Measurements from ENCODE around the gene ANTKMT. TPM values are rescaled to one million over a fixed set of nuclear protein-coding genes. Genes with fewer than 3 reads are reported as not detected.
A peak's percentile ranks its signal among the peaks of the same experiment; 100 is the strongest.

ANTKMT gene
- total RNA-seq (2014; rRNA removed; shearing (Covaris generic); ENCODE audit: low replicate concordance): 19.8 and 53.3 TPM in 2 replicates

GRCh38 chr16:720990-721764 lies at the start of gene ANTKMT:
Gene ANTKMT (plus strand): TSS chr16:721146. CDS start chr16:721275, 129 bp downstream.
- Histone ChIP-seq H3K4me2 (ENCODE audit: low read depth, low read length, poor library complexity, severe bottlenecking) (peak within 1 kb of the TSS; percentile 88), H3K9me3 (ENCODE audit: low read length) (no peaks in the 10 kb centered on the region), H3K36me3 (ENCODE audit: insufficient read depth, low read length) (0 out of 2 replicates have a peak, but pooled peaks cover 2% of the 10 kb centered on the region), H3K79me2 (ENCODE audit: low read length) (peaks cover 15% of the 10 kb centered on the region; the same call in 1 of the 2 replicates), H3K9me2 (replicated peaks; ENCODE audit: insufficient read depth, low read length) (no peaks in the 10 kb centered on the region), H3K4me3 (ENCODE audit: low read length) (peak within 1 kb of the TSS; percentile 97), H3K9ac (ENCODE audit: low read length) (peak within 1 kb of the TSS; percentile 99), H3K4me1 (ENCODE audit: low read length) (peaks cover 87% of the 10 kb centered on the region), H2AFZ (ENCODE audit: low read length) (no peak within 1 kb of the TSS; the same call in 1 of the 2 replicates), H3K27ac (ENCODE audit: low read length) (peak within 1 kb of the TSS; percentile 91), H4K20me1 (ENCODE audit: insufficient read depth, low read depth, low read length) (peaks cover 25% of the 10 kb centered on the region), H3K27me3 (ENCODE audit: low read length) (no peaks in the 10 kb centered on the region)
- DNase-seq: peak; percentile 97

DNA sequence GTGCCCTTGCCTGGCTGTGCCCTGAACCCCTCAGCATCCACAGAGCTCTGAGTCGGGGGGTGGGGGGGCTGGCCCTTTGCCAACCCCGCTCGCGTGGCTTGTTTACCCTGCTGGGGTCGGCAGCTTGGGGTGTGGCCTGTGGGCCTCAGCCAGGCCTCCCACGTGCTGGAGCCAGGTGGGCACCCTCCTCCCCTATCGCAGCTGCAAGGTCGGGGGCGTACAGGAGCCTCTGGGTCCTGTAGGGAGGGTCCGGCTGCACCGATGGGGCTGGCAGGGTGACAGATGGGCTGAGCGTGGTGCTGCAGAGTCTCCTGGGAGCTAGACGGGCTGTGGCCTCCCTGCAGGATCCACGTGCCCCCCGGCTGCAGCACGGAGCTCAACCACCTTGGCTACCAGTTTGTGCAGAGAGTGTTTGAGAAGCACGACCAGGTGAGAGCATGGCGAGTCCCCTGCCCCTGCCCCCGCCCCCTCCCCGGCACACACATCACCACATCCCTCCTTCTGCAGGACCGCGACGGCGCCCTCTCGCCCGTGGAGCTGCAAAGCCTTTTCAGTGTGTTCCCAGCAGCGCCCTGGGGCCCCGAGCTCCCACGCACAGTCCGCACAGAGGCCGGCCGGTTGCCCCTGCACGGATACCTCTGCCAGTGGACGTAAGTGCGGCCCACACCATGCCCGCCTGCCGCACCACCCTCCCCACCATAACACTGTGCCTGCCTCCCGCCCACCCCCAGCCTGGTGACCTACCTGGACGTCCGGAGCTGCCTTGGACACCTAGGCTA lies 49.4 kb upstream of the ANTKMT start:
- no peak overlapping the region for H2AFZ ChIP-seq (ENCODE audit: low read length)
- no peaks in the 10 kb centered on the region for H3K9me3 ChIP-seq (ENCODE audit: low read length)
- peaks cover 24% of the 10 kb centered on the region for H3K79me2 ChIP-seq (ENCODE audit: low read length)
- H3K9me2 ChIP-seq (replicated peaks; ENCODE audit: insufficient read depth, low read length): no peaks in the 10 kb centered on the region
- H3K27me3 ChIP-seq (ENCODE audit: low read length): no peaks in the 10 kb centered on the region
- no peak overlapping the region for H3K27ac ChIP-seq (ENCODE audit: low read length)
- no peak overlapping the region for H3K9ac ChIP-seq (ENCODE audit: low read length)
- H3K36me3 ChIP-seq (ENCODE audit: insufficient read depth, low read length): peaks cover 10% of the 10 kb centered on the region
- peaks cover 20% of the 10 kb centered on the region for H4K20me1 ChIP-seq (ENCODE audit: insufficient read depth, low read depth, low read length)
- DNase-seq: no peak
- no peak overlapping the region for H3K4me3 ChIP-seq (ENCODE audit: low read length)
- H3K4me1 ChIP-seq (ENCODE audit: low read length): peaks cover 8% of the 10 kb centered on the region
- H3K4me2 ChIP-seq (ENCODE audit: low read depth, low read length, poor library complexity, severe bottlenecking): no peak overlapping the region

DNA sequence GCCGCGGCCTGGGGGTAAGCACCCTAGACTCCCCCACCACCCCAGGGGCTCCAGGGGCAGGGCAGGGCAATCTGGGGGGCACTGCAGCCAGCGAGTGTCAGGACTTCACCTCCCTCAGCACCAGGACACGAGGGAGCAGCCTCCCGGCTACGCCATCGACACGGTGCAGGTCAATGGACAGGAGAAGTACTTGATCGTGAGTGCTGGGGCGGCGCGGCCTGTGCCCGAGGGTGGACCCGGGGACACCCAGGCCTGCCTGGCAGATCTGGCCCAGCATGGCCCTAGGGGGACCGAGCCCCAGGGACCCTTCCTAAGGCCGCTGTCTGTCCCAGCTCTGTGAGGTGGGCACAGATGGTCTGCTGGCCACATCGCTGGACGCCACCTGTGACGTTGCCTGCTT lies 48.6 kb upstream of the ANTKMT start:
- H3K27me3 ChIP-seq (ENCODE audit: low read length): no peaks in the 10 kb centered on the region
- H3K36me3 ChIP-seq (ENCODE audit: insufficient read depth, low read length): peaks cover 10% of the 10 kb centered on the region
- no peak for DNase-seq
- H4K20me1 ChIP-seq (ENCODE audit: insufficient read depth, low read depth, low read length): peaks cover 22% of the 10 kb centered on the region
- no peaks in the 10 kb centered on the region for H3K9me2 ChIP-seq (replicated peaks; ENCODE audit: insufficient read depth, low read length)
- peaks cover 8% of the 10 kb centered on the region for H3K4me1 ChIP-seq (ENCODE audit: low read length)
- H3K9me3 ChIP-seq (ENCODE audit: low read length): no peaks in the 10 kb centered on the region
- no peak overlapping the region for H3K4me3 ChIP-seq (ENCODE audit: low read length)
- peaks cover 24% of the 10 kb centered on the region for H3K79me2 ChIP-seq (ENCODE audit: low read length)
- H2AFZ ChIP-seq (ENCODE audit: low read length): no peak overlapping the region
- H3K4me2 ChIP-seq (ENCODE audit: low read depth, low read length, poor library complexity, severe bottlenecking): no peak overlapping the region
- H3K9ac ChIP-seq (ENCODE audit: low read length): no peak overlapping the region
- H3K27ac ChIP-seq (ENCODE audit: low read length): no peak overlapping the region

DNA sequence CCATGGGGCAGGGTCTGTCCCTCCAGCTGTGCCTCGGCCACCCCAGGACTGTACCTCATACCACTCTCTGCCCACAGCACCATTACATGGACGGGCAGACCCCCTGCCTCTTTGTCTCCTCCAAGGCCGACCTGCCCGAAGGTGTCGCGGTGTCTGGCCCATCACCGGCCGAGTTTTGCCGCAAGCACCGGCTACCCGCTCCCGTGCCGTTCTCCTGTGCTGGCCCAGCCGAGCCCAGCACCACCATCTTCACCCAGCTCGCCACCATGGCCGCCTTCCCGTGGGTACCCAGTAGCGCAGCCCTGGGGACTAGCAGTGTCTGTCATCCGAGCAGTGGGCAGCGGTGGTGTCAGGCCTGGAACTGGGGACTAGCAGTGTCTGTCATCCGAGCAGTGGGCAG lies 48.1 kb upstream of the ANTKMT start:
- H3K9ac ChIP-seq (ENCODE audit: low read length): no peak overlapping the region
- H3K4me2 ChIP-seq (ENCODE audit: low read depth, low read length, poor library complexity, severe bottlenecking): no peak overlapping the region
- H3K4me3 ChIP-seq (ENCODE audit: low read length): no peak overlapping the region
- peaks cover 10% of the 10 kb centered on the region for H3K36me3 ChIP-seq (ENCODE audit: insufficient read depth, low read length)
- peaks cover 24% of the 10 kb centered on the region for H3K79me2 ChIP-seq (ENCODE audit: low read length)
- no peaks in the 10 kb centered on the region for H3K9me3 ChIP-seq (ENCODE audit: low read length)
- peaks cover 22% of the 10 kb centered on the region for H4K20me1 ChIP-seq (ENCODE audit: insufficient read depth, low read depth, low read length)
- H3K4me1 ChIP-seq (ENCODE audit: low read length): peaks cover 8% of the 10 kb centered on the region
- no peaks in the 10 kb centered on the region for H3K27me3 ChIP-seq (ENCODE audit: low read length)
- H2AFZ ChIP-seq (ENCODE audit: low read length): no peak overlapping the region
- no peak overlapping the region for H3K27ac ChIP-seq (ENCODE audit: low read length)
- H3K9me2 ChIP-seq (replicated peaks; ENCODE audit: insufficient read depth, low read length): no peaks in the 10 kb centered on the region
- DNase-seq: no peak

DNA sequence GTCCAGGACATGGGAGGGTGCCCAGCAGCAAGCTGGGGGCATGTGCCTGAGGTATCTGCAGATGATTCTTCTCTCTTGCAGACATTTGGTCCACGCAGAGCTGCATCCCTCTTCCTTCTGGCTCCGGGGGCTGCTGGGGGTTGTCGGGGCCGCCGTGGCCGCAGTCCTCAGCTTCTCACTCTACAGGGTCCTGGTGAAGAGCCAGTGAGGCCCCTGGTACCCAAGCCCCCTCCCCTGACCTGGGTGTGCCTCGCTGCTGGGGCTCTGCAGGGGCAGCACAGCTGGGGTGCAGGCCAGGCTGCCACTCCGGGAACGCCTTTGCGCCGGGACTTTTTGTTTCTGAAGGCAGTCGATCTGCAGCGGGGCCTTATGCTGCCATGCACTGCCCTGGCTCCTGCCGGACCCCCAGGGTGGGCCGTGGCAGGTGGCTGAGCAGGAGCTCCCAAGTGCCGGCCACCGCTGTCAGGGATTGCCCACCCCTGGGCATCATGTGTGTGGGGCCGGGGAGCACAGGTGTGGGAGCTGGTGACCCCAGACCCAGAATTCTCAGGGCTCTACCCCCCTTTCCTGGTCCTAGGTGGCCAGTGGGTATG lies 47.5 kb upstream of the ANTKMT start:
- Histone ChIP-seq H3K79me2 (ENCODE audit: low read length) (peaks cover 18% of the 10 kb centered on the region), H4K20me1 (ENCODE audit: insufficient read depth, low read depth, low read length) (peaks cover 19% of the 10 kb centered on the region), H3K27me3 (ENCODE audit: low read length) (no peaks in the 10 kb centered on the region), H3K9me3 (ENCODE audit: low read length) (no peaks in the 10 kb centered on the region), H3K9ac (ENCODE audit: low read length) (no peak overlapping the region), H3K4me1 (ENCODE audit: low read length) (peaks cover 8% of the 10 kb centered on the region), H3K36me3 (ENCODE audit: insufficient read depth, low read length) (peaks cover 10% of the 10 kb centered on the region), H3K4me3 (ENCODE audit: low read length) (no peak overlapping the region), H3K4me2 (ENCODE audit: low read depth, low read length, poor library complexity, severe bottlenecking) (no peak overlapping the region), H3K9me2 (replicated peaks; ENCODE audit: insufficient read depth, low read length) (no peaks in the 10 kb centered on the region), H2AFZ (ENCODE audit: low read length) (no peak overlapping the region), H3K27ac (ENCODE audit: low read length) (no peak overlapping the region)
- DNase-seq: no peak

DNA sequence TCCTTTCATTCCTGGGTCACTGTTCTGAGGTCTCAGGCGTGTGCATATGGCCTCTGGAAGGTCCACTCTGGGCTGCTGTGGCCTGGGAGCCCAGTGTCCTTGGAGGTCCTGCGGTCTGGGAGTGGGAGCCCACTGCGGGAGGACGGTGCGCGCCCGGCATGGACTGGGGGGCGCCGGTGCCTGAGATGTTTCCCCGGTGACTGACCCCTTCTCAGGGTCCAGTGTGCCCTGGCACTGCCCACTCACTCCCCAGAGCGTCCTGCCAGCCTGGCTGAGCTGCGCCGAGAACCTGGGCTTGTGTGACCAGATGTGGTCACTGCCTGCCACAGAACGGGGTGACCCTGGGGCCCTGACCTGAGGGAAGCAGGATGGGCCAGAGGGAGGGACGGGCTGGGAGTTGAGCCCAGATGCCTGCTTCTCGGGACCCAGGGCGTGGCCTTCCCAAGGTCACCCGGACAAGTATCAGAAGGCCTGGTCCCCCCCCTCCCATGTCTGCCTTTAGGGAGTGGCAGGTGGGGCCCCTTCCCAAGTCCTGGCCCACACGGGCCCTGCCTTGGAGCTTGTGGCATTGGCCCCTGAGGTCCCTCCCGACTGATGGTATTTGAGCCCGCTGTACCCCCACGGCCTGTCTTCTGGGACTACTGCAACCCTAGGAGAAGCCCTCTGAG lies 46.6 kb upstream of the ANTKMT start:
- Histone ChIP-seq H3K9me2 (replicated peaks; ENCODE audit: insufficient read depth, low read length) (no peaks in the 10 kb centered on the region), H3K9me3 (ENCODE audit: low read length) (no peaks in the 10 kb centered on the region), H2AFZ (ENCODE audit: low read length) (no peak overlapping the region), H3K27ac (ENCODE audit: low read length) (no peak overlapping the region), H3K4me3 (ENCODE audit: low read length) (no peak overlapping the region), H3K4me2 (ENCODE audit: low read depth, low read length, poor library complexity, severe bottlenecking) (no peak overlapping the region), H3K4me1 (ENCODE audit: low read length) (peaks cover 4% of the 10 kb centered on the region), H3K79me2 (ENCODE audit: low read length) (peaks cover 10% of the 10 kb centered on the region), H4K20me1 (ENCODE audit: insufficient read depth, low read depth, low read length) (peaks cover 11% of the 10 kb centered on the region), H3K36me3 (ENCODE audit: insufficient read depth, low read length) (peaks cover 10% of the 10 kb centered on the region), H3K27me3 (ENCODE audit: low read length) (no peaks in the 10 kb centered on the region), H3K9ac (ENCODE audit: low read length) (no peak overlapping the region)
- no peak for DNase-seq

DNA sequence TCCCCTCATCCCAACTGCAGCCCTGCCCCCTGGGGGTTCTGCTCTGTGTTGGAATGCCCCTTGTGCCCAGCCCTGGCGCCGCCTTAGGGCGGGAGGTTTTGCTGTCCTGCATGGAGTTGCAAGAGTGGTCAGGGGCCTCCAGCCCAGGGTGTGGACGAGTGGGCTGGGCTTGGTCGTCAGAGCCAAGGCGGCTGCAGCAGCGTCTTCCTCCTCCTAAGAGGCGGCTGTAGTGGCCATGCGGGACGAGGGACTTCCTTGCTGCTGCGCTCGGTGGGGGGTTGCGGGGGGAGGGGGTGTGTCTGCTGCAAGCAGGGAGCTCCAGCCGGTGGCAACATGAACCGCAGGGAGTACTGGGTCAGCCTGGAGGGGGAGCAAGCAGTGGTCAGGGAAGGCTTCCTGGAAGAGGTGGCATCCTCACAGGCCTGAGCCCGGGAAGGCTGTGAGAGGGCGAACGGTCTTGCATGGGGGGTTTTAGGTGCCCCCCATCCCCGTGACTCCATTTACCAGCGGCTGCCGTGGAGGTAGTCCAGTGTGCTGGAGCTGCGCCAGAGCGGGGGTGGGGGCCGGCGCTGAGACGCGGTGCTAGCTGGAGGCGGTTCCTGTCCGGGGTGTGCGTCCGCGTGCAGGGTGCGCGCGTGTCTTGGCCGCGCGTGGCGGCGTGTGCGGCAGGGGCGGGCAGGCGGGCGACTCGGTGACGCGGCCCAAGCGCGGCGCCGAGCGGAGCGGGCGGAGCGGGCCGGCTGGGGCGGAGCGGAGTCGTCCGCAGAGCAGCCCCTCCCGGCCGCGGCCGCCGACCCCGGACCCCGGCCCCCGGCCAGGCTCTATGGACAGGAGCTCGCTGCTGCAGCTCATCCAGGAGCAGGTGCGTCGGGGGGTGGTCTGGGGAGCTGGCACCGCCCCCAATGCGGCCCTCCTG lies 45.7 kb upstream of the ANTKMT start, which contains the start of gene RHBDL1:
TSS of gene RHBDL1 (plus strand) at position 704 of the 916 bp plus-strand sequence. CDS start at position 824, 120 bp downstream.
- no peak within 1 kb of the TSS for H3K9ac ChIP-seq (ENCODE audit: low read length)
- H2AFZ ChIP-seq (ENCODE audit: low read length): no peak within 1 kb of the TSS
- H3K9me3 ChIP-seq (ENCODE audit: low read length): no peaks in the 10 kb centered on the region
- H3K4me2 ChIP-seq (ENCODE audit: low read depth, low read length, poor library complexity, severe bottlenecking): no peak within 1 kb of the TSS
- H4K20me1 ChIP-seq (ENCODE audit: insufficient read depth, low read depth, low read length): peaks cover 7% of the 10 kb centered on the region; the same call in 1 of the 2 replicates
- H3K36me3 ChIP-seq (ENCODE audit: insufficient read depth, low read length): peaks cover 5% of the 10 kb centered on the region; the same call in 1 of the 2 replicates
- H3K9me2 ChIP-seq (replicated peaks; ENCODE audit: insufficient read depth, low read length): no peaks in the 10 kb centered on the region
- H3K4me3 ChIP-seq (ENCODE audit: low read length): no peak within 1 kb of the TSS
- H3K27me3 ChIP-seq (ENCODE audit: low read length): no peaks in the 10 kb centered on the region
- DNase-seq: no peak
- H3K4me1 ChIP-seq (ENCODE audit: low read length): peaks cover 6% of the 10 kb centered on the region
- peaks cover 1% of the 10 kb centered on the region for H3K79me2 ChIP-seq (ENCODE audit: low read length)
- H3K27ac ChIP-seq (ENCODE audit: low read length): no peak within 1 kb of the TSS

Measured in Karpas-422 (cell line).